Calu3 (cell line): ENCODE results near the gene APMAP. TPM values are rescaled to one million over a fixed set of nuclear protein-coding genes. Genes with fewer than 3 reads are reported as not detected.
"Not testable (repeated sequence)": the region's sequence is repeated elsewhere in the genome, so short reads cannot be mapped to it uniquely, and the experiment has no call there.

Source experiments
- BruUV-seq: library from RNA; stranded (reverse); fragments of 400-500 nt; replicated peaks from 2 replicates; lab custom pipeline; 2021; lab: Mats Ljungman, UMichigan
- CTCF ChIA-PET: fragments of 300-600 bp; sonication (Branson Sonifier 250); formaldehyde crosslinking; loops from one replicate; lab custom pipeline; 2022; ENCODE audit warnings: antibody characterized with exemption; lab: Charles Lee
- DNase-seq: peaks from one replicate; pipeline ENCODE4 v3.0.0; 2022
- H3K27ac Mint-ChIP-seq: one replicate; pipeline ENCODE4 v1.8.0; 2022; ENCODE audit warnings: mixed read lengths; ENCODE audit not compliant: unreplicated experiment
- H3K27me3 Mint-ChIP-seq: one replicate; pipeline ENCODE4 v1.8.0; 2022; ENCODE audit warnings: mixed read lengths; ENCODE audit not compliant: unreplicated experiment
- H3K36me3 Mint-ChIP-seq: one replicate; pipeline ENCODE4 v1.8.0; 2022; ENCODE audit warnings: mild to moderate bottlenecking, moderate library complexity, mixed read lengths; ENCODE audit not compliant: insufficient read depth, unreplicated experiment
- H3K4me1 Mint-ChIP-seq: one replicate; pipeline ENCODE4 v1.8.0; 2022; ENCODE audit warnings: mild to moderate bottlenecking, low read depth, mixed read lengths; ENCODE audit not compliant: unreplicated experiment
- H3K4me3 Mint-ChIP-seq: one replicate; pipeline ENCODE4 v1.8.0; 2022; ENCODE audit warnings: mild to moderate bottlenecking, low read depth, moderate library complexity, mixed read lengths; ENCODE audit not compliant: unreplicated experiment
- H3K9me3 Mint-ChIP-seq: one replicate; pipeline ENCODE4 v1.8.0; 2022; ENCODE audit warnings: low read depth, mixed read lengths; ENCODE audit not compliant: unreplicated experiment
- intact Hi-C: fragments of 100-400 bp; cut with micrococcal nuclease; formaldehyde crosslinking; loops from one replicate; pipeline ENCODE4 v1.10.0; 2022; ENCODE audit not compliant: unreplicated experiment
- total RNA-seq: library from RNA; stranded (reverse); gene quantifications from 2 replicates; pipeline ENCODE4 v1.2.3, GENCODE V29; 2022
- TF ChIP-seq, protein P1 (sequence below): fragments of 200-600 bp; IDR thresholded peaks from one replicate; pipeline ENCODE4 v1.8.0; 2022; ENCODE audit warnings: antibody characterized with exemption; ENCODE audit not compliant: unreplicated experiment

APMAP gene
- total RNA-seq, 1 experiment from 2014 or later, result 30.7 TPM

DNA sequence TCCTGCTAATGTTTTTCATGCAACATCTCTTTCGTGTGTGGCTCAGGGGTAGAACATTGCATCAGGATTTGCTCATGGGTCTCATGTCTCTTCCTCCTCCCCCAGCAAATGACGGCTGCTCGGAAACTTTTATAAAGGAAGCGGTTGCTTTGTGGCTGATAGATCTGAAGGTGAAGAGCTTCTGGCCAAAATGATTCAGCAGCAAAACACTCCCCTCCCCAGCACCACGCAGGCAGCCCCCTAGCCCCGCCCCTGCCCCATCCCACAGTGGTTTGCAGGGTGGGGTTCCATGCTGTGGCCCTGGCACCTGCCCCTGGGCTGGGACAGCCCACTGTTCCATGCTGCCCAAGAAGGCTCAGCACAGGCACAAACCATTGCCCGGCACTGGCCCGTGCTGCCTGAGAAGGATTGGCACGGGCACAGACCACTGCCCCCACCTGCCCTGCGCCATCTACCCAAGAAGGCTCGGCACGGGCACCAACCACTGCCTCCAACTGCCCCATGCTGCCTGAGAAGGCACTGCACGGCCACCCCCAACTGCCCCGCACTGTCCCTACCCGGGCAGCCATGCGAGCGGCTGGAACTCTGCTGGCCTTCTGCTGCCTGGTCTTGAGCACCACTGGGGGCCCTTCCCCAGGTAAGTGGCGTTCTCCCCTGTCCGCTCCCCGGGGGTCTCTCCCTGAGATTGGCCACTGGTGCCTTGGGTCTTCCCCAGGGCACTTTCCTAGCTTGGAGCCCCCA, 43.4 kb downstream of the APMAP start, which contains the start of gene CST7:
Gene CST7 (plus strand): TSS at position 331 of the 741 bp plus-strand sequence. CDS start 237 bp downstream, at position 568.
- DNase-seq, result no peak
- Mint-ChIP-seq H3K4me3 (no peak within 1 kb of the TSS), H3K4me1 (no peaks in the 10 kb centered on the region), H3K9me3 (peaks cover 4% of the 10 kb centered on the region), H3K27ac (no peak within 1 kb of the TSS), H3K36me3 (no peaks in the 10 kb centered on the region), H3K27me3 (peaks cover 12% of the 10 kb centered on the region)
- no TSS peak for BruUV-seq
- intact Hi-C loops, result no loop called here
- TF ChIP-seq, protein P1, sequence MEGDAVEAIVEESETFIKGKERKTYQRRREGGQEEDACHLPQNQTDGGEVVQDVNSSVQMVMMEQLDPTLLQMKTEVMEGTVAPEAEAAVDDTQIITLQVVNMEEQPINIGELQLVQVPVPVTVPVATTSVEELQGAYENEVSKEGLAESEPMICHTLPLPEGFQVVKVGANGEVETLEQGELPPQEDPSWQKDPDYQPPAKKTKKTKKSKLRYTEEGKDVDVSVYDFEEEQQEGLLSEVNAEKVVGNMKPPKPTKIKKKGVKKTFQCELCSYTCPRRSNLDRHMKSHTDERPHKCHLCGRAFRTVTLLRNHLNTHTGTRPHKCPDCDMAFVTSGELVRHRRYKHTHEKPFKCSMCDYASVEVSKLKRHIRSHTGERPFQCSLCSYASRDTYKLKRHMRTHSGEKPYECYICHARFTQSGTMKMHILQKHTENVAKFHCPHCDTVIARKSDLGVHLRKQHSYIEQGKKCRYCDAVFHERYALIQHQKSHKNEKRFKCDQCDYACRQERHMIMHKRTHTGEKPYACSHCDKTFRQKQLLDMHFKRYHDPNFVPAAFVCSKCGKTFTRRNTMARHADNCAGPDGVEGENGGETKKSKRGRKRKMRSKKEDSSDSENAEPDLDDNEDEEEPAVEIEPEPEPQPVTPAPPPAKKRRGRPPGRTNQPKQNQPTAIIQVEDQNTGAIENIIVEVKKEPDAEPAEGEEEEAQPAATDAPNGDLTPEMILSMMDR, result no peak
- CTCF ChIA-PET, result no interaction called here

DNA sequence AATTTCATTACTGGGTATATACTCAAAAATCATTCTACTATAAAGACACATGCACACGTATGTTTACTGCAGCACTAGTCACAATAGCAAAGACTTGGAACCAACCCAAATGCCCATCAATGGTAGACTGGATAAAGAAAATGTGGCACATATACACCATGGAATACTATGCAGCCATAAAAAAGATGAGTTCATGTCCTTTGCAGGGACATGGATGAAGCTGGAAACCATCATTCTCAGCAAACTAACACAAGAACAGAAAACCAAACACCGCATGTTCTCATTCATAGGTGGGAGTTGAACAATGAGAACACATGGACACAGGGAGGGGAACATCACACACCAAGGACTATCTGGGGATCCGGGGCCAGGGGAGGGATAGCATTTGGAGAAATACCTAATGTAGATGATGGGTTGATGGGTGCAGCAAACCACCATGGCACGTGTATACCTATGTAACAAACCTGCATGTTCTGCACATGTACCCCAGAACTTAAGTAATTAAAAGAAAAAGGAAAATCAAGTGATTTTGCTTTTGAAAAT, 44.1 kb downstream of the APMAP start:
- not testable (repeated sequence) for H3K4me3 Mint-ChIP-seq

DNA sequence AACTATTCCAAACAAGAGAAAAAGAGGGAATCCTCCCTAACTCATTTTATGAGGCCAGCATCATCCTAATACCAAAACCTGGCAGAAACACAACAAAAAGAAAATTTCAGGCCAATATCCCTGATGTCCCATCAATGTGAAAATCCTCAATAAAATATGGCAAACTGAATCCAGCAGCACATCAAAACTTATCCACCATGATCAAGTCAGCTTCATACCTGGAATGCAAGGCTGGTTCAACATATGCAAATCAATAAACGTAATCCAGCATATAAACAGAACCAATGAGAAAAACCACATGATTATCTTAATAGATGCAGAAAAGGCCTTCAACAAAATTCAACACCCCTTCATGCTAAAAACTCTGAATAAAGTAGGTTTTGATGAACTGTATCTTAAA, 46.2 kb downstream of the APMAP start:
- H3K27me3 Mint-ChIP-seq, result peaks cover 12% of the 10 kb centered on the region
- H3K27ac Mint-ChIP-seq, H3K4me1 Mint-ChIP-seq, BruUV-seq, CTCF ChIA-PET, H3K4me3 Mint-ChIP-seq, H3K36me3 Mint-ChIP-seq, DNase-seq, intact Hi-C loops, H3K9me3 Mint-ChIP-seq: not testable (repeated sequence)

More for the DNA sequence above, 44.1 kb downstream of the APMAP start:
- BruUV-seq, H3K27ac Mint-ChIP-seq, H3K9me3 Mint-ChIP-seq, intact Hi-C loops, CTCF ChIA-PET, H3K36me3 Mint-ChIP-seq, H3K4me1 Mint-ChIP-seq, DNase-seq: not testable (repeated sequence)
- peaks cover 12% of the 10 kb centered on the region for H3K27me3 Mint-ChIP-seq

DNA sequence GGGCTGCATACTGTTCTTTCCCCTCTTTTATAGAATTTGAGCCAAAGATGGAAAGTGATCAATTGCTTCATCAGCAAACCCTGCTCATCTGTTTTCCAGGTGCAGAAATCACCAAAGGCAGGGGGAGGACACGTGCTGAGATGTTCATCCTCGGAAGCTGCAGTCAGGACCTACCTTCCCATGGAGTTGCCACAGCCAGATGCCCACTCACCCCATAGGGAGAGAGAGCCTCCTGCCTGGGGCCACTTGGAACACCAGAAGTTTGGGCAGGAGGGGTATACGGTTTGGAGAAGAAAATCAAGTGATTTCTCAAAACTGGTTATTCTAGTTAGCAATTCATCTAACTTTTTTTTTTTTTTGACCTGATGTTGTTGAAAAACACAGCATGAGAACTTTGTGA, 48.8 kb downstream of the APMAP start:
- Mint-ChIP-seq H3K4me1 (no peaks in the 10 kb centered on the region), H3K4me3 (no peak overlapping the region), H3K36me3 (no peaks in the 10 kb centered on the region), H3K27me3 (peaks cover 12% of the 10 kb centered on the region), H3K27ac (no peak overlapping the region), H3K9me3 (peaks cover 4% of the 10 kb centered on the region)
- CTCF ChIA-PET, result no interaction called here
- BruUV-seq, result no TSS peak
- TF ChIP-seq, protein P1, result no peak
- intact Hi-C loops, result no loop called here
- no peak for DNase-seq

DNA sequence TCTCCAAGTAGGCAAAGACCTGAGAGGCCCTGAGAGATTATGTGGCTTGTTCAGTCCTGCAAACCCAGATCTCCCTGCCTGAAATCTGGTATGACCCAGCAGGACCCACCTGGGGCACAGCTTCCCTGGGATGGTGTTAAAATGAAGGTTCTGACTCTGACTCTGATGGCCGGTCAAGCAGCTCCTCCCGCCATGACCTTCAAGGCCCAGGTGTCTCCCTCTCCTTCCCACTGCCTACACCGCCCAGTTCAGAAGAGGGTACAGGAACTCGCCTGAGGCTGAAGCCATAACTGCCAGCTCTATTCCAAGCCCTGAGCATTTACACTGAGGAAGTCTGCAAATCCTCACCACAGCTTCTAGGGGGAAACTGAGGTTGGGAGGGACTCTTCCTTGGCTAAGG, 49.4 kb downstream of the APMAP start:
- BruUV-seq, result no TSS peak
- Mint-ChIP-seq H3K9me3 (peaks cover 4% of the 10 kb centered on the region), H3K36me3 (no peaks in the 10 kb centered on the region), H3K4me1 (no peaks in the 10 kb centered on the region), H3K27ac (no peak overlapping the region), H3K4me3 (no peak overlapping the region), H3K27me3 (peaks cover 12% of the 10 kb centered on the region)
- CTCF ChIA-PET, result no interaction called here
- intact Hi-C loops, result no loop called here
- TF ChIP-seq, protein P1, result no peak
- no peak for DNase-seq
